ENCODE data around the gene BANF2. TPM values are rescaled to one million over a fixed set of nuclear protein-coding genes. Genes with fewer than 3 reads are reported as not detected.

BANF2 gene
- total RNA-seq, 2 donors from 2014 or later = not detected

DNA sequence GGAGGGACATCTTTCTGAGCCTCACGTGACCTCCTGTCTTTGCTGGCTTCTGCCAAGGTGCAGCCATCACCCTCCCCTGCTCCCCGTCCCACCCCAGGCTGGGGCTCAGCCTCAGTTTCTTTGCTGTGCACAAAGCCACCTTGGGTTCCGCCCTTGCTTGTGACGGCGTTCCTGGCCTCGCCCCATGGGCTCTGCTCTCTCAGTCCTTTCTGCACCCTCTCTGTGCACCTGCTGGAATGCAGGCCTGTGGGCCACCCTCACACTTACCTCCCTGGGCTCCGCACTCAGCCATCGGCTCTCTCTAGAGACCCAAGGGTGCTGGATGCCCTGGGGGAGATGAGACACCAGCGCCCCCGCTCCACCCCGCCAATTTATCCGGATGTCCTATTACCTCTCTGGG is 28.3 kb downstream of the BANF2 start:
- no peaks in the 10 kb centered on the region for H3K4me1 ChIP-seq
- H3K4me3 ChIP-seq = no peak overlapping the region
- DNase-seq (ENCODE audit: low spot score) = no peak
- no peaks in the 10 kb centered on the region for H3K9me3 ChIP-seq
- H3K36me3 ChIP-seq = no peaks in the 10 kb centered on the region
- no peak overlapping the region for H3K27ac ChIP-seq
- H3K27me3 ChIP-seq = no peaks in the 10 kb centered on the region
- TF ChIP-seq, protein P1, sequence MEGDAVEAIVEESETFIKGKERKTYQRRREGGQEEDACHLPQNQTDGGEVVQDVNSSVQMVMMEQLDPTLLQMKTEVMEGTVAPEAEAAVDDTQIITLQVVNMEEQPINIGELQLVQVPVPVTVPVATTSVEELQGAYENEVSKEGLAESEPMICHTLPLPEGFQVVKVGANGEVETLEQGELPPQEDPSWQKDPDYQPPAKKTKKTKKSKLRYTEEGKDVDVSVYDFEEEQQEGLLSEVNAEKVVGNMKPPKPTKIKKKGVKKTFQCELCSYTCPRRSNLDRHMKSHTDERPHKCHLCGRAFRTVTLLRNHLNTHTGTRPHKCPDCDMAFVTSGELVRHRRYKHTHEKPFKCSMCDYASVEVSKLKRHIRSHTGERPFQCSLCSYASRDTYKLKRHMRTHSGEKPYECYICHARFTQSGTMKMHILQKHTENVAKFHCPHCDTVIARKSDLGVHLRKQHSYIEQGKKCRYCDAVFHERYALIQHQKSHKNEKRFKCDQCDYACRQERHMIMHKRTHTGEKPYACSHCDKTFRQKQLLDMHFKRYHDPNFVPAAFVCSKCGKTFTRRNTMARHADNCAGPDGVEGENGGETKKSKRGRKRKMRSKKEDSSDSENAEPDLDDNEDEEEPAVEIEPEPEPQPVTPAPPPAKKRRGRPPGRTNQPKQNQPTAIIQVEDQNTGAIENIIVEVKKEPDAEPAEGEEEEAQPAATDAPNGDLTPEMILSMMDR (IDR thresholded peaks at IDR 0.05) = no peak

- DNase-seq (ENCODE audit: low spot score) = no peak
- H3K9me3 ChIP-seq = no peaks in the 10 kb centered on the region
- TF ChIP-seq, protein P1 (IDR thresholded peaks at IDR 0.05) = no peak
- no peaks in the 10 kb centered on the region for H3K4me1 ChIP-seq
- H3K36me3 ChIP-seq = no peaks in the 10 kb centered on the region
- no peak overlapping the region for H3K27ac ChIP-seq
- H3K27me3 ChIP-seq = no peaks in the 10 kb centered on the region
- no peak overlapping the region for H3K4me3 ChIP-seq
These were observed 30.3 kb downstream of the BANF2 start for GRCh38 chr20:17730071-17730470.

DNA sequence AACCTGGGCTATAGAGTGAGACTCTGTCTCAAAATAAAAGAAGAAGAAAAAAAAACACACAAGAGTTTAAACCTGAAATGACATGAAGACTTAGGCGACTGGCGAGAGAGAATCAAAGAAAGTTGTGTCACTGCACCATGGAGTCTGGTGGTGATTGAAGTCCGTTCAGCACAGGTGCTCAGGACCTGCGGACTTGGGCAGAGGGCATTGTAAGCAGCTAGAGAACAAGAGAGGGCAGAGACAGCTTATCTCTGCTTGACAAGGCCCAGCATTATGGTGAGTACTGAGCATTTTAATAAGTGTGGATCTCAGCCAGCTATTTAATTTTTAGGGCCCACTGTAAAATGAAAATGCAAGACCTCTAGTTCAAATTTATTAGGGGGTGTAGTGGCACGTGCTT is 31.5 kb downstream of the BANF2 start:
- Histone ChIP-seq H3K4me1 (no peaks in the 10 kb centered on the region), H3K27me3 (no peaks in the 10 kb centered on the region), H3K27ac (no peak overlapping the region), H3K4me3 (no peak overlapping the region), H3K9me3 (peaks cover 0 to 4% of the 10 kb centered on the region in 2 donors), H3K36me3 (no peaks in the 10 kb centered on the region)
- DNase-seq (ENCODE audit: low spot score) = no peak
- TF ChIP-seq, protein P1 (IDR thresholded peaks at IDR 0.05) = no peak

GRCh38 chr20:17732907-17733521 is 33.2 kb downstream of the BANF2 start:
- H3K4me1 ChIP-seq = no peaks in the 10 kb centered on the region
- H3K27me3 ChIP-seq = no peaks in the 10 kb centered on the region
- TF ChIP-seq, protein P1 (IDR thresholded peaks at IDR 0.05) = no peak
- H3K36me3 ChIP-seq = no peaks in the 10 kb centered on the region
- no peak for DNase-seq (ENCODE audit: low spot score)
- peaks cover 0 to 13% of the 10 kb centered on the region in 2 donors for H3K9me3 ChIP-seq
- no peak overlapping the region for H3K27ac ChIP-seq
- H3K4me3 ChIP-seq = no peak overlapping the region

GRCh38 chr20:17733767-17734304 is 34.1 kb downstream of the BANF2 start:
- Histone ChIP-seq H3K36me3 (no peaks in the 10 kb centered on the region), H3K27ac (no peak overlapping the region), H3K4me1 (no peaks in the 10 kb centered on the region), H3K4me3 (no peak overlapping the region), H3K27me3 (no peaks in the 10 kb centered on the region), H3K9me3 (peaks cover 0 to 15% of the 10 kb centered on the region in 2 donors)
- TF ChIP-seq, protein P1 (IDR thresholded peaks at IDR 0.05) = no peak
- DNase-seq (ENCODE audit: low spot score) = no peak

DNA sequence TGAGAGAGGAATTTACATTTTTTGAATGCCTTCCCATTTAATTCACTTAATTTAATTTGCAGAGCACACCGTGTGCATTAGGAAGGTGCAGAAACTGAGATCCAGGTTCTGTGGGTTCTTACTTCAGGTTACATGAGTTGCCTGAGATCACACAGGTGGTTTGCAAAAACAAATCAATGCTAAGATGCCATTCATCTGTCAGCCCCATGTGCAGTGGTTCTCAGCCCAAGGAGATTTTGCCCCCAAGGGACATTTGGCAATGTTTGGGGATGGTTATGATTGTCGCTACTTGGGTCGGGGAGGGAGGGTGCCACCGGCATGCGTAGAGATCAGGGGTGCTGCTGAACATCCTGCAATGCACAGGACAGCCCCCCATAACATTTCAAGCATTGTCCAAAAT is 34.6 kb downstream of the BANF2 start:
- H3K4me3 ChIP-seq = no peak overlapping the region
- TF ChIP-seq, protein P1 (IDR thresholded peaks at IDR 0.05) = no peak
- H3K27me3 ChIP-seq = no peaks in the 10 kb centered on the region
- no peaks in the 10 kb centered on the region for H3K36me3 ChIP-seq
- no peak for DNase-seq (ENCODE audit: low spot score)
- no peaks in the 10 kb centered on the region for H3K4me1 ChIP-seq
- no peak overlapping the region for H3K27ac ChIP-seq
- H3K9me3 ChIP-seq = peaks cover 0 to 15% of the 10 kb centered on the region in 2 donors

All from right atrium auricular region (tissue), 2 donors.